Stimulated activated CD8-positive, alpha-beta memory T cell treated with anti-CD3 and anti-CD28 coated beads, Interleukin-7, amount 100 ng/mL, for 4 hours (primary cell): ENCODE data around the gene CTAG2.
"Not testable (repeated sequence)": the region's sequence is repeated elsewhere in the genome, so short reads cannot be mapped to it uniquely, and the experiment has no call there.

Experiments
- DNase-seq, 2 donors: peaks; one replicate each; pipeline ENCODE4 v3.0.0-alpha.2; 2020; ENCODE audit warnings: low read depth in 2 of 2

CTAG2 gene

DNA sequence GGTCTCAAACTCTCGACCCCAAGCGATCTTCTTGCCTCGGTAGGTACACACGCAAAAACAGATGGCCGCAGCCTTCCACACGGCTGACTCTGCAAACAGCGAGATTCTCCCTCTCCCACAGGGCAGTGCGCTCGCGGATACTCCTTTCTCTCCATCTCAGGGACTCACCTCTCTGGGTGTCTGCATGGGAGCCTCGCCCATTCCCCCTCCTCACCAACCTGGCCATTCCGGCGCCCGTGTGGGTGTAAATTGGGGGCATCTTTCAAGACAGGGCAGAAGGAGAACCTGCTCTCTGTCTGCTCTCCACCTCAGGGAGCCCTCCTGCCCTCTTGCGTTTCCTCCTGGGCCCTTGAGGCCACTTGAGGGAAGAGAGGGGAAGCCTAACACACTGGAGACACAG, 4.4 kb downstream of the CTAG2 start:
- no peak for DNase-seq

DNA sequence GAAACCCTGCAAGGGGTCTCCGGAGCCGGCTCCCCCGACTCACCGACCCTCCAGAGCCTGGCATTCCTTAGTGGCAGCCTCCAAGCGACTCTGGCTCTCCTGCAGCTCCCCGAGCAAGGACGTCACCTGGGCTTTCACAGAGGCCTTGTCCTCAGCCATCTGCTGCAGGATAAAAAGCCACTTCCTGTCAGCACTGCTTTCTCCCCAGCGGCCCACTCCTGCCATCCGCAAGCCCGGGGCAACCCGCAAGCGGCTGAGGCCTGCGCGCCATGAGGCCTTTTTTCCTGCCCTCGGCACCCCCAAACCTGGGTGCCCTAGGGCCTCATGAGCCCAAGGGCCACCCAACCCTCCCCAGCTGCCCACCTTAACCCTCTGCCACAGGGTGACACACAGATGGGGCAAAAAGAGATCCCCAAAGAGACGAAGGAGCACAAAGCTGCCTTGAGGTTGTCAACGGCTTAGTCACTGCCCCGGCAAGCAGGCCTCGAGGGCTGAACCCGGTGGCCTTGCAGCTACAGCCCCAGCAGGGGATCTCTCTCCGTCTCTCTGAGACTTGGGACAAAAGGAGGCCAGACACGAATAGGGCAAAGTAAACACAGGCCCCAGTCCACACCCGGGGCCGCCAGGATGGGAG, 7.5 kb downstream of the CTAG2 start:
- DNase-seq: not testable (repeated sequence)

DNA sequence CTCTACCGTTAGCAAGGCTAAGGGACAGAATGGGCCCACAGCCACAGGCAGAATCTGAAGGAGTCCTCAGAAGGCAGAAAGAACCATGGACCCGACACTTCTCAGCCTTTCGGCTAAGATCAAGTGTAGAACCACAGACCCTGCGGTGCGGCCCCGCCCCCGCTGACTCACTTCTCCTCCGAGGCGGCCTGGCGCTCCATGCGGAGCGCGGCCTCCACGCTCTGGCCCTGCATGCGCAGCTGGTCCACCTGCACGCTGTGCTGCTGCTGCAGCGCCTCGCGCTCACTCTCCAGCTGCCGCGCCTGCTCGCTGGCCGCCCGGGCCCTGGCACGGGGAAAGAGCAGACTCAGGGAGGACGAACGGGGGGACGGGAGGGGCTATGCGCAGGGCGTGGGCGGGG, 9.7 kb downstream of the CTAG2 start:
- DNase-seq: not testable (repeated sequence)

DNA sequence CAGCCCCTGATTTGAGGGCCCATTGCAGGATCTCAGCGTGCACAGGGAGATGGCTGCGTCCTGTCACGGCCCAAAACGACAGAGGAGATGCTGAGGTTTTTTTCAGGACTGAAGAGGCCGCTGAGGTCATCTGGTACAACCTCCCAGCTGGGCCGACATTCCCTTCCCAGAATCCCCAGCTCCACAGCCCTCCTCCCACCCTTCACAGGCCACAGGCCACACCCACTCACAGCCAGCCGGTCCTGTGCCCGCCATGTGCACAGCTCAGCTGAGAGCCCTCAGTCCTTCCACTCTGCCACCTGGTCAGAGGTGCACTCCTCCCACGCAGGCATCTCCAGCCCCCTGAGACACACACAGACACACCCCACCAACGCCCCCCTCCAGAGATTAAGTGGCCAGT, 11.6 kb downstream of the CTAG2 start:
- DNase-seq: not testable (repeated sequence)

DNA sequence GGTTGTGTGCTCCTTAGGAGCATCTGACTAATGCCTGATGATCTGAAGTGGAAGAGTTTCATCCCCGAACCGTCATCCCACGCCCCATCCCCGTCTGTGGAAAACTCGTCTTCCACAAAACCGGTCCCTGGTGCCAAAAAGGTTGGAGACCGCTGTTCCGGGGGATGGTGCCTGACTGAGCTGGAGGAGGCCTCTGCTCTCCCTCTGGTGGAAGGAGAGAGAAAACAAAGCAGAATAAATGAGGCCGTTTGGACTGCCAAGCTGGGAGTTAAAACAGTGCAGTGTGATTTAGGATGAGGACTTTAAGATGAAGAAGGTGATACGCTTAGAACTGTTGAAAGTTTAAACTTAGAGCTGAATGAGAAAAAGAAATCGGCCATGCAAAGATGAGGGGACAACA, 19.7 kb downstream of the CTAG2 start:
- not testable (repeated sequence) for DNase-seq

DNA sequence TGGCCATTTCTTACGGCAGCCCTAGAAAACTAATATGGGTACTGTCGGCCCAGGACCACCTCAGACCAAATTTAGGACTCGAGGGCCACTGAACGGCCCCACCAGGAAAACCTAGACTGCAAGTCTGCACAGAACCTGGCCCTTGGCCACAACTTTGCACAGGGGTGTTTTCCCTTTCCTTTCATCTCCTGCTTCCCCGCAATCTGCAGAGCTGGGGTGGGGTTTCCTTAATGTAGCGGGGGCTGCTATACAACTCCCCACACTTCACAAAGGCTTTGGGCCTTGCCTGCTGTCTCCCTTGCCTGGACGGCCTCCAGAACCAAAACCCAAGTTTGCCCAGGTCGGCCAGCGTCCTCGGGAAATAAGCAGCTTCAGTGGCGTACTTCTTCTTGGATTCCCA, 22.4 kb downstream of the CTAG2 start:
- DNase-seq: not testable (repeated sequence)

DNA sequence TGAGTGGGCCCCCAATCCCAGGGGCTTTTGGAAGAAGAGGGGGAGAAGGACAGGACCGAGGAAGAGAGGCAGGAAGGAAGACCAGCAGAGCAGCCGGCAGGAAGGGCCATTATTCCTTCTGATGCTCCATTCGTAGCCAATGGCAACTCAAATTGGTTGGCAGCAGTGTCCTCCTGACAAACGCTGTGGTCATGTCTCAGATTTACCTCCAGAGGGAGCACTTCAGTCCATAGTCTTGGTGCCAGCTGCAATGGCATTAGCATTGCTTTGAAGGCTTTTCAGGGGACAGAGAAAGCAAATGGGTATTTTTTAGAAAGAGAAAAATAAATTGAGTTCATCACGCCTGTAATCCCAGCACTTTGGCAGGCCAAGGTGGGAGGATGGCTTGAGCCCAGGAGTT, 24.4 kb downstream of the CTAG2 start:
- not testable (repeated sequence) for DNase-seq

DNA sequence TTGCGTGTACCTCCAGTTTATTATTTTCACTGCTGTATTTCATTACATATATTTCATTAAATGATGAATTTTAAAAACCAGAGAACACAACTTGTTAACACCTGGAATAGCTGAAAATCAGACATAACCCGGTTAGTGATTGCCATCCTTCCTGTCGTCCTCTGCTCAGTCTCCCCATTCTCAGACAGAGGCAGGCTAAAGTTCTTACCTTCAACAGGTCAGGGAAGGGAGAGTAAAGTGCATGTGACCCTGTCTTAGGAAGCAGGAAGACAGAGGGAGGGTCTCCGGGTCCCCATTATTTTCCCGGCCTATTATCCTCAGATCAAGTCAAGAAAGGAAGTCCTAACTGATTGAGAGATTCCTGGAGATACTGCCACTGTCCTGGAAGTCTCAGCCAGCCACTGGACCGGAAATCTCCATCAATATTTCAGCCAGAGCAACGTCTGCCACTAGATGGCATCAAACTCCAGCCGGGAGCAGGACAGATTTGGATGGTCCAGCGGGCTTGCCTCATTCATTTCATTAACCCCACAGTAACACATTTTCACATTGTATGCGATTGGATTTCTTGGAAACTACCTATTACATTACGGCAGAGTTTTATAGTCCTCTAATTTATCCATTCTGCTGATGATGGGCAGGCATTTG, 32.5 kb downstream of the CTAG2 start:
- not testable (repeated sequence) for DNase-seq

DNA sequence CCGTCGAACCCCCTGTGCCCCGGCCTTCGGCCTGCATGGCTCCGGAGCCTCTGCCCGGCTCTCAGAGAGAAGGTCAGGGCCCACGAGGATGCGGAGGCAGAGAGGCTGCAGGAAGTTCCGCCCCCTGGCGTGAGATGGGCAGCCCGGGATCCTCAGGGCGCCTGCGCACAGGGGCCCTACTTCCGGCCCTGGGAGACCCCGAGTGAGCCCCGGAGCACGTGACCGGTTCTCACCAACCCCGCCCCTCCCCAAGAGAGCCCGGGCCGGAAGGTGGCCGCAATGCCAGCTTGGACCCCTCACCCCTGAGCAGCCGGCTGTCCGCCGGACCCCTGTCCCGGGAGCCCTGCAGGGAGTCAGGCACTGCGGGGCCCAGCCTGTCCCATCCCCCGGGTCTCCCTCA, 34.2 kb downstream of the CTAG2 start, which contains the start of gene CTAG1B:
CTAG1B (minus strand) TSS at position 101 of the 400 bp plus-strand sequence; CDS start at position 37, 64 bp downstream.
- DNase-seq: not testable (repeated sequence)

DNA sequence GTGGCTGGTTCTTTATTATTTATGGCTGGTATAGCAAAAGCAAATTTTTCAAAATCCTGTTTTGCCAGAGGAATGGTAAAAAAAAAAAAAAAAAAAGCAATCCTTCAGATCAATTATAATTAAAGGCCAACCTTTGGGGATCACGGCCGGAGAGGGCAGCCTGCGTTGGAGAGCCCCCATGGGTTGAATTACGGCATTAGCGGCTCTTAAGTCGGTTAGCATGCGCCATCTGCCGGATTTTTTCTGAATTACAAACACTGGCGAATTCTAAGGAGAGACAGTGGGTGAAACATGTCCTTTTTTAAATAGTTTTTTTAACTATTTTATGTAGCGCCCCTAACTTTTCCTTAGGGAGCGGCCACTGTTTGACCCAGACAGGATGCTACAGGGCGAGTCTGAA, 39.8 kb downstream of the CTAG2 start:
- not testable (repeated sequence) for DNase-seq

DNA sequence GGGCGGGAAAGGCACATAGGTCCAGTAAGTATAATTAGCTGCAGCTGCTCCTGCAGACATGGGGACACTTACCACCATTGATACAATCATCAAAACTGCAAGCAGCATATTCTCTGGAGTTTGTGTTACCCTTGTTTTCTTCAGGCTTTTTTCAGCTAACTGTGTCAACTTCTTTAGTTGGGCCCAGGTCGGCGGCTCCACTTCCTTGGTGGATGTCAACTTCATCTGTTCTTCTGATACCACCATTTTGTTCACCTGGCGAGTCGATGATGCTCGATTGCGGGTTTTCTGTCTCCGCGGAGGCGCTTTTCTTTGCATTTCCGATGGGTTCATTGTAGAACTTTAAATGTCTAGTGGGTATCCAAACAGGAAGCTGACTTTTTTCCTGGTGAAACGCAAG, 42.2 kb downstream of the CTAG2 start:
- DNase-seq: not testable (repeated sequence)

DNA sequence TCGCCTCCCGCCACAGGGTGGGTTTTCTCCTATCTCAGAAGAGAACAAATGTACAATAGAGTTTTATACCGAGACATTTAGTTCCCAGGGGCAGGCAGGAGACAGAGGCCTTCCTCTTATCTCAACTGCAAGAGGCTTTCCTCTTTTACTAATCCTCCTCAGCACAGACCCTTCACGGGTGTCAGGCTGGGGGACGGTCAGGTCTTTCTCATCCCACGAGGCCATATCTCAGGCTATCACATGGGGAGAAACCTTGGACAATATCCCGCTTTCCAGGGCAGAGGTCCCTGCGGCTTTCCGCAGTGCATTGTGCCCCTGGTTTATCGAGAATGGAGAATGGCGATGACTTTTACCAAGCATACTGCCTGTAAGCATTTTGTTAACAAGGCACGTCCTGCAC, 44.6 kb downstream of the CTAG2 start:
- DNase-seq: not testable (repeated sequence)

DNA sequence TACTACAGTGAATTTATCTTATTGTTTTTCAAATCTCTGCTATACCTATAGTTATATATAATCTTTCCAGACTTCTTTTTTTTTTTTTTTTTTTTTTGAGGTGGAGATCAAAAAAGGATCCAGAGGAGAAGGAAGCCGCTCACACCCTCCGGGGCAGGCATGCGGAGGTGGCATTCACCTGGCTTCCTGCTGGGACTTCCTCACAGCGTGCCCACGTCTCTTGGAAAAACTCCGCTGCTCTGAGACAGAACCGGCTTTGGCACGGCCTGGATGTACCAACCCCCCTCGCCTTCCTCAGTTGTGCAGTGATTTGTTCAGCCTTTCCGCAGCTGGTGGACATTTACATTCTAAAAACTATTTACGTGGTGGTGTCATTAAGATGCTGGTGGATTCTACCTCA, 45.4 kb downstream of the CTAG2 start:
- not testable (repeated sequence) for DNase-seq

DNA sequence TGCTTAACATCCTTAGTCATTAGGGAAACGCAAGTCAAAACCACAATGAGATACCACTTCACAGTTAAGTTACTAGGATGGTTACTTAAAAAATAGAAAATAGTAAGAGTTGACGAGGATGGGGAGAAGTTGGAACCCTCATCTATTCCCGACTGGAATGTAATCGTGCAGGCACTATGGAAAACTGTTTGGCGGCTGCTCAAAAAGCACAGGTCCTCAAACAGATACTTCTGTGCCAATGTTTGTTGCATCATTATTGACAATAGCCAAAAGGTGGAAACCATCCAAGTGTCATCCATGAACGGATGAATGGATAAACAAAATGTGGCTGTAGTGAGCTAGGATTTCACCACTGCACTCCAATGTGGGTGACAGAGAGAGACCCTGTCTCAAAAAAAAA, 46.0 kb downstream of the CTAG2 start:
- DNase-seq: no peak

DNA sequence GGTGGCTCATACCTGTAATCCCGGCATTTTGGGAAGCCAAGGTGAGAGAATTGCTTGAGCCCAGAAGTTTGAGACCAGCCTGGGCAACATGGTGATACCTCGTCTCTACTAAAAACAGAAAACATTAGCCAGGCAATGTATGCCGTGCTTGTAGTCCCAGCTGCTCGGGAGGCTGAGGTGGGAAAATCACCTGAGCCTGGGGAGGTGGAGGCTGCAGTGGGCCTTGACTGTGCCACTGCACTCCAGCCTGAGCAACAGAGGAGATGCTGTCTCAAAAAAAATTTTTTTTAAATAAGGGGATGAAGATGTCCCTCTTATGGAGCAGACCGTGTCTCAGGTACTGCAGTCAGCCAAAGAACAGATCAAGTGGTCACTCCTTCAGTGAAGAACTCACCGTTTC, 47.8 kb downstream of the CTAG2 start:
- no peak for DNase-seq

DNA sequence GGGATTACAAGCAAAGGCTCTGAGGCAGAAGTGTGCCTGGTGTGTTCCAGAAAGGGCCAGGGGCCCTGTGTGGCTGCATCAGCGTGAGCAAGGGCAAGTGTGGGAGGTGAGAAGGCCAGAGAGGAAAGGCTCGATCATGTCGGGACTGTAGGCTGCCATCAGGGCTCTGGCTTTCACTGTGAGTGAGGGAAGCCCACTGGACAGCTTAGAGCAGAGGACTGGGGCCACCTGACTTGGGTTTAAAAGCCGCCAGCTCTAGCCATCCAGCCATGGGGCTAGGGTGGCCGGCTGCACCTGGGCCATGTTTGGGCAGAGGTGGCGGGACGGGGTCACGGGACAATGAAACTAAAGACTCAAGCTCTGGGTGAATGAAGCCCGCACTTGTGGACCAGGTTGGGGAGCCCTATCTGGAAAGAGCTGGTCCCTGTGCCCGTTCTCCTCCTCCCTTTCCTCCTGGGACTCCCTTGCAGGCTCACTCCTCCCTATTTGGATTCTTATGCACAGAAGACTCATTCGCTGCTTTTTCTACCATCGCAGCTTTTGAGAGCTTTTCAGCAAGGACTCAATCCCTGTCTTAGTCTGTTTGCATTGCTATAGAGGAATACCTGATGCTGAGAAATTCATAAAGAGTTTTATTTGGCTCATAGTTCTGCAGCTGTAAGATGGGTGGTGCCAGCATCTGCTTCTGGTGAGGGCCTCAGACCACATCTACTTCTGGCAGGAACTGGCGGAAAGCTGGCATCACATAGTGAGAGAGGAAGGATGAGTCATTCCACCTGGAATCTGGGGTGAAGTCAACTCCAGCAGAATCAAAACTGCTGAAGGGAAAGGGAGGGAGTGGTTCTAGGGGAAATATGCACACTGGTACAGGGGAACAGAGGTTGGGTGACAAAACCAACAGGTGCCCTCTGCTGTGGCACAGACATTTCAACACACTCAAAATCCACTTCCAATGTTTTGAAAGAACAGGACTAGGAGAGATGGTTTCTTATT, 49.6 kb downstream of the CTAG2 start:
- no peak for DNase-seq

DNA sequence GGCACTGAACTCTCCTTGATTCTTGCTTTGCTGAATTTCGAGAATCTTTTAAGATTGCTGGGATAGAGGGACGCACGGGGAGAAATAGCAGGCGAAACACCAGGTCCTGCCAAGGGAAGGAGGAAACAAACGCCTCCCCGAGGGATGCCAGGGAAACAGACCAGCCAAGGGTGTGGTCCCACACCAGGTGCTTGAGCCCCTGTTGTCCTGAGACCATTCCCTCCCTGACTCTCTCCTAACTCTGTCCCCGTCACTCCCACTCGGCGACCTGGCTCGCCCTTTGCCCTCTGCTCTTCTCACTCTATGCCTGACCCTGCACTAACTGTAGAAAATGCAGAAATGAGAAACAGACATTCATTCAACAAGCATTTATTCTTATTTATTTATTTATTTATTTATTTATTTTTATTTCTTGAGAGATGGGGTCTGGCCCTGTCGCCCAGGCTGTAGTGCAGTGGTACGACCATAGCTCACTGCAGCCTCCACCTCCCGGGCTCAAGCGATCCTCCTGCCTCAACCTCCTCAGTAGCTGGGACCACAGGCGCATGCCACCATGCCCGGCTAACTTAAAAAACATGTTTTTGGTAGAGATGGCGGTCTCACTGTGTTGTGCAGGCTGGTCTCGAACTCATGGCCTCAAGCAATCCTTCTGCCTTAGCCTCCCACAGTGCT, 50.5 kb downstream of the CTAG2 start:
- no peak for DNase-seq

DNA sequence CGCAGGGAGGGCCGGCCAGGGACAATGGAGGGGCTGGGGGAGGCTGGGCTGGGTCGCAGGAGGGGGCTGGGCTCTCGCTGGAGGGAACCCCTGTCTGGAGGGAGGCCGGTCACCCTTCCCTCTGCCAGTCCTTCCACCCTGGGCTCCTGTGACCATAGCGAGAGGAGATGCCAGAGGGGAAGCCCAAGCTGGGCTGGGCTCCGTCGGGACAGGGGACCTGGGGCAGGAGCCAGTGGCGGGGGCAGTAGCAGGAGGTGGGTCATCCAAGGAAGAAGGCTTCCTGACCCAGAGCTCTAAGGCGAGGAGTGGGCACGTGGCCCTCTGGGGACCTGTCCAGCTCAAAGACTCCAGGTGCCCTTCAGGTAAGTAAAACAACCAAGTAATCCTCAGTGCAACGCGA, 51.2 kb downstream of the CTAG2 start:
- no peak for DNase-seq
